GM23338 (cell line): Measurements from ENCODE around the gene NID1. TPM values are rescaled to one million over a fixed set of nuclear protein-coding genes. Genes with fewer than 3 reads are reported as not detected.

Experiments used
- ATAC-seq: fragments of 200-7000 bp; cut with Tn5 transposase; 3 replicates; pipeline ENCODE4 v1.9.1; 2020
- DNase-seq: peaks from one replicate; pipeline ENCODE4 v3.0.0-alpha.2; 2015; ENCODE audit warnings: low spot score
- H2AFZ ChIP-seq: fragments of 200-600 bp; sonication (generic); 2 replicates; pipeline ENCODE4 v1.8.0; 2016; ENCODE audit warnings: antibody characterized with exemption, mild to moderate bottlenecking, moderate library complexity
- H3F3A ChIP-seq: fragments of 200-600 bp; sonication (generic); replicated peaks from 2 replicates; pipeline ENCODE4 v1.8.0; 2017; ENCODE audit warnings: antibody characterized with exemption, mixed run types, low read depth
- H3K27ac ChIP-seq: fragments of 200-600 bp; sonication (generic); 2 replicates; pipeline ENCODE4 v1.6.1; 2016; ENCODE audit warnings: low read depth
- H3K27me3 ChIP-seq: fragments of 200-600 bp; sonication (generic); 2 replicates; pipeline ENCODE4 v1.8.0; 2016; ENCODE audit warnings: mild to moderate bottlenecking, mixed run types, moderate library complexity; ENCODE audit not compliant: insufficient read depth
- H3K36me3 ChIP-seq: fragments of 200-600 bp; sonication (generic); 2 replicates; pipeline ENCODE4 v1.8.0; 2016; ENCODE audit warnings: mild to moderate bottlenecking; ENCODE audit not compliant: insufficient read depth
- H3K4me1 ChIP-seq: fragments of 200-600 bp; sonication (generic); 2 replicates; pipeline ENCODE4 v1.8.0; 2016; ENCODE audit warnings: mild to moderate bottlenecking, moderate library complexity; ENCODE audit not compliant: insufficient read depth
- H3K4me2 ChIP-seq: fragments of 200-600 bp; sonication (generic); 2 replicates; pipeline ENCODE4 v1.7.1; 2017; ENCODE audit warnings: mixed run types
- H3K4me3 ChIP-seq: fragments of 200-600 bp; sonication (generic); 2 replicates; pipeline ENCODE4 v1.6.1; 2016; ENCODE audit warnings: mixed run types
- H3K79me2 ChIP-seq: fragments of 200-600 bp; sonication (generic); replicated peaks from 2 replicates; pipeline ENCODE4 v1.8.0; 2017; ENCODE audit warnings: mild to moderate bottlenecking; ENCODE audit not compliant: insufficient read depth
- H3K9me2 ChIP-seq: fragments of 200-600 bp; sonication (generic); 2 replicates; pipeline ENCODE4 v1.8.0; 2017; ENCODE audit not compliant: insufficient read depth
- H4K20me1 ChIP-seq: fragments of 200-600 bp; sonication (generic); replicated peaks from 2 replicates; pipeline ENCODE4 v1.8.0; 2017; ENCODE audit warnings: mild to moderate bottlenecking; ENCODE audit not compliant: insufficient read depth
- H3K27ac Mint-ChIP-seq: 2 replicates; pipeline ENCODE4 v1.8.0; 2020; ENCODE audit warnings: inconsistent platforms, mild to moderate bottlenecking, moderate library complexity, mixed read lengths
- H3K27me3 Mint-ChIP-seq: 3 replicates; pipeline ENCODE4 v1.8.0; 2022; ENCODE audit warnings: low read depth, mild to moderate bottlenecking, moderate library complexity, mixed read lengths, inconsistent platforms; ENCODE audit not compliant: insufficient read depth, poor library complexity
- H3K36me3 Mint-ChIP-seq: 3 replicates; pipeline ENCODE4 v1.8.0; 2021; ENCODE audit warnings: low read depth, mild to moderate bottlenecking, inconsistent platforms, moderate library complexity, mixed read lengths
- H3K4me1 Mint-ChIP-seq: 3 replicates; pipeline ENCODE4 v1.8.0; 2020; ENCODE audit warnings: mild to moderate bottlenecking, inconsistent platforms, mixed read lengths
- H3K4me3 Mint-ChIP-seq: 3 replicates; pipeline ENCODE4 v1.8.0; 2021; ENCODE audit warnings: moderate library complexity, mild to moderate bottlenecking, inconsistent platforms, mixed read lengths
- H3K9me3 Mint-ChIP-seq: 3 replicates; pipeline ENCODE4 v1.8.0; 2020; ENCODE audit warnings: moderate library complexity, mild to moderate bottlenecking, inconsistent platforms, mixed read lengths
- EZH2phosphoT487 ChIP-seq: fragments of 200-600 bp; sonication (generic); IDR thresholded peaks from one replicate; pipeline ENCODE4 v1.8.1; 2018; ENCODE audit warnings: antibody characterized with exemption; ENCODE audit not compliant: unreplicated experiment
- NANOG ChIP-seq: IDR thresholded peaks from 2 replicates; pipeline ENCODE4 v1.6.1; 2016; ENCODE audit warnings: antibody characterized with exemption, borderline replicate concordance
- POLR2AphosphoS5 ChIP-seq: IDR thresholded peaks from 2 replicates; pipeline ENCODE4 v1.6.1; 2016; ENCODE audit warnings: antibody characterized with exemption, low read depth
- ZNF331 ChIP-seq: fragments of 250-450 bp; sonication (Bioruptor Pico); IDR thresholded peaks from 2 replicates; pipeline ENCODE4 v1.5.0; 2020; ENCODE audit warnings: low read depth, mild to moderate bottlenecking, moderate library complexity
- ZNF462 ChIP-seq: fragments of 250-450 bp; sonication (Bioruptor Pico); IDR thresholded peaks from 2 replicates; pipeline ENCODE4 v1.5.0; 2020; ENCODE audit warnings: mild to moderate bottlenecking, moderate library complexity
- polyA plus RNA-seq: library from polyadenylated mRNA; unstranded; fragments of >200 nt; fragmentation: Nextera tagmentation; extraction: Ambion mirVana; gene quantifications from 2 replicates; pipeline ENCODE4 v1.2.1, GENCODE V29; 2016
- total RNA-seq: library from RNA; depleted of rRNA; stranded (reverse); fragments of >200 nt; shearing (Covaris generic); gene quantifications from 2 replicates; pipeline ENCODE4 v1.2.3, GENCODE V29; 2014

The NID1 gene
- total and polyA plus RNA-seq, 2 experiments from 2014 or later: 7.1 to 32.5 TPM

GRCh38 chr1:236113324-236114032 lies 48.6 kb upstream of the NID1 start (continued):
- TF ChIP-seq ZNF462 (CRISPR knock-in tag): no peak

- H3K9me3 Mint-ChIP-seq: no peaks in the 10 kb centered on the region
- DNase-seq (no peak), ATAC-seq (no peak)
- H3K36me3 ChIP-seq: no peaks in the 10 kb centered on the region
- peaks cover 4% of the 10 kb centered on the region for H3K27me3 Mint-ChIP-seq
- H3K9me2 ChIP-seq: no peaks in the 10 kb centered on the region
- no peaks in the 10 kb centered on the region for H3K4me1 Mint-ChIP-seq
- no peaks in the 10 kb centered on the region for H4K20me1 ChIP-seq
- H3K36me3 Mint-ChIP-seq: no peaks in the 10 kb centered on the region
- H3K4me2 ChIP-seq: no peak overlapping the region
- H3K27ac ChIP-seq: no peak overlapping the region
- no peak overlapping the region for H3K27ac Mint-ChIP-seq
- H3F3A ChIP-seq: no peaks in the 10 kb centered on the region
- no peak overlapping the region for H3K4me3 Mint-ChIP-seq
- no peaks in the 10 kb centered on the region for H3K79me2 ChIP-seq
- no peak overlapping the region for H3K4me3 ChIP-seq
- no peak overlapping the region for H2AFZ ChIP-seq
- H3K27me3 ChIP-seq: no peaks in the 10 kb centered on the region
- no peaks in the 10 kb centered on the region for H3K4me1 ChIP-seq
- TF ChIP-seq NANOG (no peak), POLR2AphosphoS5 (no peak), EZH2phosphoT487 (no peak), ZNF331 (CRISPR knock-in tag) (no peak), ZNF462 (CRISPR knock-in tag) (no peak)
Measured at GRCh38 chr1:236112332-236112627, 47.4 kb upstream of the NID1 start.
